Ishikawa (cell line): ENCODE results near the gene RNF149.

ENCODE experiments used
- EGR1 ChIP-seq: IDR thresholded peaks from 2 replicates; pipeline ENCODE4 v1.6.1; 2012
- EP300 ChIP-seq: IDR thresholded peaks from 2 replicates; pipeline ENCODE4 v1.6.1; 2012; ENCODE audit warnings: borderline replicate concordance
- REST ChIP-seq: IDR thresholded peaks from 2 replicates; pipeline ENCODE4 v1.6.1; 2012; ENCODE audit warnings: low read depth, mild to moderate bottlenecking
- TCF12 ChIP-seq: IDR thresholded peaks from 2 replicates; pipeline ENCODE4 v1.6.1; 2012; ENCODE audit warnings: low read depth
- YY1 ChIP-seq: IDR thresholded peaks from 2 replicates; pipeline ENCODE4 v1.6.1; 2012; ENCODE audit warnings: low read depth

GRCh38 chr2:101253013-101253702 lies 55.3 kb downstream of the RNF149 start:
- no peak for TF ChIP-seq TCF12
- no peak for TF ChIP-seq REST
- no peak for TF ChIP-seq YY1
- no peak for TF ChIP-seq EGR1
- TF ChIP-seq EP300, result no peak; the same call in 1 of the 2 replicates
